Ramos (cell line): ENCODE results near the gene TPRX1.

Experiments
- in situ Hi-C: fragments of 300-500 bp; cut with MboI; formaldehyde crosslinking; loops from one replicate; pipeline ENCODE4 v1.14.3; 2022; ENCODE audit warnings: low sequenced_read_pairs; ENCODE audit not compliant: unreplicated experiment

TPRX1 gene

GRCh38 chr19:47752440-47753211 is 51.7 kb downstream of the TPRX1 start:
- in situ Hi-C loops = no loop called here
